ACC112 (cell line): Measurements from ENCODE around the gene FMO5.
"Not testable (repeated sequence)": the region's sequence is repeated elsewhere in the genome, so short reads cannot be mapped to it uniquely, and the experiment has no call there.

Experiments used
- H2AFZ ChIP-seq: fragments of 200-600 bp; sonication (generic); one replicate; pipeline ENCODE4 v1.6.0; 2017; ENCODE audit warnings: antibody characterized with exemption, low read length; ENCODE audit not compliant: unreplicated experiment
- H3K27ac ChIP-seq: fragments of 200-600 bp; sonication (generic); 2 replicates; pipeline ENCODE4 v1.5.1; 2014; ENCODE audit warnings: low read depth, mild to moderate bottlenecking, antibody characterized with exemption, low read length, moderate library complexity
- H3K27me3 ChIP-seq: fragments of 200-600 bp; sonication (generic); 2 replicates; pipeline ENCODE4 v1.6.1; 2014; ENCODE audit warnings: mild to moderate bottlenecking, antibody characterized with exemption, low read length, moderate library complexity, mixed read lengths; ENCODE audit not compliant: insufficient read depth
- H3K36me3 ChIP-seq: fragments of 200-600 bp; sonication (generic); 2 replicates; pipeline ENCODE4 v1.6.1; 2016; ENCODE audit warnings: mild to moderate bottlenecking, antibody characterized with exemption, low read length, moderate library complexity, mixed read lengths; ENCODE audit not compliant: insufficient read depth
- H3K4me1 ChIP-seq: fragments of 200-600 bp; sonication (generic); one replicate; pipeline ENCODE4 v1.6.1; 2016; ENCODE audit warnings: low read length, mixed read lengths; ENCODE audit not compliant: insufficient read depth, unreplicated experiment, control insufficient read depth
- H3K4me3 ChIP-seq: fragments of 200-600 bp; sonication (generic); 2 replicates; pipeline ENCODE4 v1.5.1; 2014; ENCODE audit warnings: mild to moderate bottlenecking, low read depth, low read length
- H3K79me2 ChIP-seq: fragments of 200-600 bp; sonication (generic); one replicate; pipeline ENCODE4 v1.6.0; 2016; ENCODE audit warnings: low read length; ENCODE audit not compliant: control insufficient read depth, unreplicated experiment, insufficient read depth

Gene FMO5

DNA sequence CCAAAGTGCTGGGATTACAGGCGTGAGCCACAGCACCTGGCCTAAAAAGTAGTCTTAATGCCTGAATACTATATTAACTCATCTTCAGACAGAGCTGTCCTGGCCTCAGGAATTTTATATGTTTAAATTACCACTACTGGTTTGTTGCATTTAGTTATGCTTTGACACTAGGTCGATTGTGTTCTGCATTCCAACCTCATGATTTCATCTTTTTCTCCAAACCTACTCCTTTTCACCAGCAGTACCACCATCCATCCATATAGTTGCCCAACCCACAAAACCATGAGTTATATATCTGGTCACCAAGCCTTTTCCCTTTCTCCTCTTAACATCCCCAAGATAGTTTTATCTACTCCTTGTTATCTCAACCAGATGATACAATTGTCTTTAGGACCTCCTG, 22.6 kb downstream of the FMO5 start:
- H3K4me3 ChIP-seq: no peak overlapping the region
- H3K36me3 ChIP-seq: no peaks in the 10 kb centered on the region
- H3K27me3 ChIP-seq: no peaks in the 10 kb centered on the region
- no peaks in the 10 kb centered on the region for H3K79me2 ChIP-seq
- no peak overlapping the region for H3K27ac ChIP-seq
- peaks cover 9% of the 10 kb centered on the region for H3K4me1 ChIP-seq
- no peak overlapping the region for H2AFZ ChIP-seq

DNA sequence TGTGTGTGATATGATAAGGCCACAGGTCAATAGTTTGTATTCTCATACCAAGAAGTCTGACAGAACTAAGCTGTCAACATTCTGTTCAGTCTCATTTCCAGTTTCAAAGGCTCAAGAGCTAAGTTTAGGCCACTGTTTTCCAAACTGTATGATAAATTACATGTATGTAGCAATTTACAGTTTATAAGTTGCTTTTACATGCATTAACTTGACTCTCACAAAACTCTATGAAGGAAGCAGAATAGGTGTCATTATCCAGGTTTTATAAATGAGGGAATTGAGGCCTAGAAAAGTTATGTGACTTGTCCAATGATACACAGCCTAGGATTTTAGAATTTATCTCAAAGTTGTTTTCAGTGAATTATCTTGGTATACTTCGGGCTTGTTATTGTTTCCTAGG, 23.4 kb downstream of the FMO5 start:
- Histone ChIP-seq H3K27ac (peak overlapping the region; percentile 46; the same call in 1 of the 2 replicates), H3K79me2 (no peaks in the 10 kb centered on the region), H2AFZ (no peak overlapping the region), H3K27me3 (no peaks in the 10 kb centered on the region), H3K36me3 (no peaks in the 10 kb centered on the region), H3K4me1 (peaks cover 9% of the 10 kb centered on the region), H3K4me3 (no peak overlapping the region; the same call in 1 of the 2 replicates)

DNA sequence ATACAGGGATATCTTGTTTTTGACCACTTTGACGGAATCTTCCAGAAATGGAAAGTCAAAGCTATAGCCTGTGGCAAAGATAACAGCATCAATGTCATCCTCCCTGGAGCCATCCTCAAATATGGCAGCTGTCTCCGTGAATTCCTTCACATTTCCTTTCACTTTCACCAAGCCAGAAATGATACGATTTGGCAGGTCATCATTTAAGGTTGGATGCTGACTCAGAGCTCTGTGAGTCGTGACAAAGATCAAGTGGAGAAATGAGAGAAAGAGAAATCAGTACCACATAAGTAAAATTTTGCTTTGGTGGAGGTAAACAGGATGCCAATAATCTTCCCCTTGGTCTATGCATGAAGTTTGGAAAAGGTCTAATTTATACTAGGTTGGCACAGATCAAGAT, 23.9 kb downstream of the FMO5 start:
- peak overlapping the region; percentile 96 for H2AFZ ChIP-seq
- H3K4me1 ChIP-seq: peaks cover 9% of the 10 kb centered on the region
- H3K79me2 ChIP-seq: no peaks in the 10 kb centered on the region
- no peaks in the 10 kb centered on the region for H3K36me3 ChIP-seq
- peak overlapping the region; percentile 46; the same call in 1 of the 2 replicates for H3K27ac ChIP-seq
- no peaks in the 10 kb centered on the region for H3K27me3 ChIP-seq
- H3K4me3 ChIP-seq: peak overlapping the region; percentile 70

DNA sequence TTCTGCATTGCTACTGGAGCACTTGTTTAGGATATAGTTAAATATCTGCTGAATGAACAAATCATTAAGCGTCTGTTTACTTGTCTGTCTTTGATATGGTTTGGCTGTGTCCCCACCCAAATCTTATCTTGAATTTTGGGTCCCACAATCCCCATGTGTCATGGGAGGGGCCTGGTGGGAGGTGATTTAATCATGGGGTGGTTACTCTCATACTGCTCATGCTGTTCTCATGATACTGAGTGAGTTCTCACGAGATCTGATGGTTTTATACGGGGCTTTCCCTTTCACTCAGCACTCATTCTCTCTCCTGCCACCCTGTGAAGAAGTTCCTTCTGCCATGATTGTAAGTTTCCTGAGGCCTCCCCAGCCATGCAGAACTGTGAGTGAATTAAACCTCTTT, 27.8 kb downstream of the FMO5 start:
- H3K27ac ChIP-seq, H3K36me3 ChIP-seq, H2AFZ ChIP-seq, H3K27me3 ChIP-seq, H3K4me3 ChIP-seq, H3K79me2 ChIP-seq, H3K4me1 ChIP-seq: not testable (repeated sequence)

DNA sequence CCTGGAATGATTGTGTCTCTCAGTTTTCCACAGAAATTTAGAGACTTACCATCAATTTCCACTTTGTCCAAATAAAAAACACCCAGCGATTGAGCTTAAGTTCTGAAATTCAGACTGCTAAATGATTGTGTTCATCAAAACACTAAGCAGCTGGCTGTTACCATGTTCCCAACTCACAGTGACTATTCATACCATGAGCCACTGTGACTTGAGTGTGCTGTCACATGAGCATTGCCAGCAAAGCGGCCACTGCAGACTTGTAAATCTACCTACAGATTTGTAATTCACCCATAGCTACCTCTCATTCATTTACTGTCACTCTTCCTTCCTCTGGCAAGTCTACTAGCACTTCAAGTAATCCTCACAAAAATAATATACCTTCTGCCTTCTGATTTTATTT, 35.6 kb downstream of the FMO5 start:
- H2AFZ ChIP-seq: no peak overlapping the region
- no peaks in the 10 kb centered on the region for H3K79me2 ChIP-seq
- no peaks in the 10 kb centered on the region for H3K4me1 ChIP-seq
- H3K27ac ChIP-seq: no peak overlapping the region
- H3K4me3 ChIP-seq: no peak overlapping the region
- H3K36me3 ChIP-seq: no peaks in the 10 kb centered on the region
- H3K27me3 ChIP-seq: no peaks in the 10 kb centered on the region

DNA sequence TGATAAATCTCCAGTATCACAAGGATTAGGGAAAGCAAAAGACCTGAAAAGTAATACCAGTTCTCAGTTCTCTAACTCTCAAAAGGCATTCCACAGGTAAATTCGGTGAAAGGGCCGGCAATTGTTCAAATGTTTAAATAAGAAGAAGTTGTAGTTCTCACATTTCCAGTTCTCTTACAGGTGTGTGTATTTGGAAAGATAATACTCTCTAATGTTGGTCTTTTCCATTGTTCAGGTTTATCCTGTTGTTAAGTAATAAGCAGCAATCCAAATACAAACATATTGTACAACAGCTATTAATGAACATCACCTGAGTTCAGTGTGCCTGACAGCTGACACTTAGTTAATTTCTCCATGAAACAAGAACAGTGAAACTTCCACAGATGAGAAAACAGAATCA, 39.7 kb downstream of the FMO5 start:
- peaks cover 5% of the 10 kb centered on the region for H3K4me1 ChIP-seq
- H2AFZ ChIP-seq: no peak overlapping the region
- H3K36me3 ChIP-seq: no peaks in the 10 kb centered on the region
- H3K27me3 ChIP-seq: no peaks in the 10 kb centered on the region
- H3K27ac ChIP-seq: no peak overlapping the region
- H3K4me3 ChIP-seq: no peak overlapping the region
- H3K79me2 ChIP-seq: no peaks in the 10 kb centered on the region

DNA sequence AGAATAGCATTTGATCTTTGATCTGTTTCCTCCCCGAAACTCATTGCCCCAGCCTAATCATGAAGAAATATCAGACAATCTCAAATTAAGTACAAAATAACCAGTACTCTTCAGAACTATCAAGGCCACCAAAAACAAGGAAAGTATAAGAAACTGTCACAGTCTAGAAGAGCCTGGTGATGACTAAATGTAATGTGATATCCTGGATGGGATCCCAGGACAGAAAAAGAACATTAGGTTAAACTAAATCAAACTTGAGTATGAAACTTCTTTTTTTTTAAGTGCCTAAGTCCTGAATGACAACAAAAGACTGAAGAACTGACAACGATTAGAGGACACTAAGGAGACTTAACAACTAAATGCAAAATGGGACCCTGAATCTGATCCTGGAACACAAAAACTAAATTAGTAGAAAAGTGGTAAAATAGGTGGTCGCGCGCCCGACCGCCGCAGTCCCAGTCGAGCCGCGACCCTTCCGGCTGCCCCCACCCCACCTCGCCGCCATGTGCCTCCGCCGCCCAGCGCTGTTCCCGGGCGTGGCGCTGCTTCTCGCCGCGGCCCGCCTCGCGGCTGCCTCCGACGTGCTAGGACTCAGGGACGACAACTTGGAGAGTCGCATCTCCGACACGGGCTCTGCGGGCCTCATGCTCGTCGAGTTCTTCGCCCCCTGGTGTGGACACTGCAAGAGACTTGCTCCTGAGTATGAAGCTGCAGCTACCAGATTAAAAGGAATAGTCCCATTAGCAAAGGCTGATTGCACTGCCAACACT, 47.3 kb downstream of the FMO5 start:
- Histone ChIP-seq H2AFZ (peak overlapping the region; percentile 35), H3K79me2 (peaks cover 18% of the 10 kb centered on the region), H3K4me3 (peak overlapping the region; percentile 60)

DNA sequence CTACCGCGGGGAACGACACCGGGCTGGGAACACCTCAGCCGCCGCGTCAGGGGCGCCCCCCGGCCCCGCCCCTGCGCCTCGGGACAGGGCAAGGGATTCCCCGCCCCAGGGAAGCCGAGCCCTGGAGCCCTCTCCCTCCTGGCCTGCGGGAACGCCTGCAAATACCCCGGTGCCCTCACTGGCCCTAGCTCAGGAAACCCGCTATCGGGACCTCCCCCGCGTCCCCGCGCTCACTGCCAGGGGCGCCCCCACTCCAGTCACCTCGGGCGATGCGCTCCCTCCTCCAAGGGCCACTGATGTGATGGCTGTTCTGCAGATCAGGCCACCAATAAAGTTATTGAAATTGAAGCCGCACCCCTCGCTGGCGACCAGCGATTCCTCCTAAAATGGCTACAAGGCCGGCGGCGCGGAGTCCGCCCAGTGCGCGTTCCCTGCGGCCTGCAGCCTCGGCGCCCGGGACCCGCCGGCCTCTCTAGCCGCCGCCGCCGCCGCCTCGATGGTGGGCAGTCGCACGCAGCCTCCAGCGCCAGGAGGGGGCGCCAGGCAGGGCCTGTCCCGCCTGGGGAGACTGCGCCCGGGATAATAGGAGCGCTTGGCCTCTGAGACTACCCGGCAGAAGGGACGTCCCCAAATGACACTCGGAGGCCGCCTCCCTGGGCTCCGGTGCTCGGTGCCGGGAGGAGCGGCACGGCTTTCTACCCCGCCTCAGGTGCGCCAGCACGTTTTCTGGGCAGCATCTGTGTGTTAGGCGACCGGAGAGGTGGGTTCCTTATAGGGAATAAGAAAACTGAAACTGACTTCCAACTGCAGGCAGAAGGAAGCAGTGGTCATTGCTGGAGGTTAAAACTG, 52.7 kb downstream of the FMO5 start, which contains the start of gene PRKAB2:
Gene PRKAB2, minus strand, starts transcription at position 303 of the 849 bp plus-strand sequence. CDS start 326 bp downstream, outside the sequence.
- Histone ChIP-seq H3K27ac (peak within 1 kb of the TSS; percentile 71), H3K4me3 (peak within 1 kb of the TSS; percentile 90), H3K36me3 (no peaks in the 10 kb centered on the region), H3K27me3 (no peaks in the 10 kb centered on the region), H2AFZ (peak within 1 kb of the TSS; percentile 89), H3K4me1 (peaks cover 60% of the 10 kb centered on the region), H3K79me2 (peaks cover 59% of the 10 kb centered on the region)

More for the DNA sequence above, 47.3 kb downstream of the FMO5 start:
- Histone ChIP-seq H3K27ac (peak overlapping the region; percentile 53), H3K4me1 (peaks cover 34% of the 10 kb centered on the region), H3K27me3 (no peaks in the 10 kb centered on the region), H3K36me3 (no peaks in the 10 kb centered on the region)

DNA sequence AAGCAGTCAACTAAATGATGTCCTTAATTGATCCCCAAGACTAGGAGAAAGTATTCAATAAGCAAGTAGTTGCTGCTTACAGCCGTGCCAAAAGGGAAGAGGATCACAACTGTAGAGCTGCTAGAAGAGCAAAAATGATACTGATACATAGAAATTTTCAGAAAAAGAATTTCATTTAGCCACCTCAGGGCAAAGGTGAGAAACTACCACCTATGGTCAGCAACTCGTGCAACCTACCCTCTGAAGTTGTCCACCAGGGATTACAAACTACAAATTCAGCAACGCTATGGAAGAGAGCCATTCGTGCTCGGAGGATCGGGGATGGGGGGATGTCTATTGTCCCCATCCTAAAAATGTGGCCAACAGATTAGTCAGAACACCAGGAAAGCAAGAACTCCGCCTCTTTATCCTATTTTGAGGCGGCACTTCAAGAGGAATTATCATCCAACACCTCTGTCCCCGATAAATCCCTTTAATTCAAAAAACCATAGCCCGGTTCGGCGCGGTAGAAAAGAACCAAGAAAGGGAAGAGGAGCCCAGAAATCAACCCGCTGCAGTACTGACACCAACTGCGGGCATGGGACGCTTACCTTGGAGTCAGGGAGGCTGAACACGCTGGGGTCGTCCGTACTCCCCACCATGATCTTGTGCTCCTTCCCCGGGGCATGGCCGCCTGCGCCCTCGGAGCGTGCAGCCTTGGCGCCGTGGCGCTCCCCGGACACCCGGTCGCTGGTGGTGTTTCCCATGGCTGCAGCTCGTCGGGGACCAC, 53.6 kb downstream of the FMO5 start:
- Histone ChIP-seq H3K4me1 (peaks cover 59% of the 10 kb centered on the region), H3K4me3 (peak overlapping the region; percentile 90), H3K27ac (peak overlapping the region; percentile 57; the same call in 1 of the 2 replicates), H2AFZ (peak overlapping the region; percentile 89), H3K27me3 (no peaks in the 10 kb centered on the region), H3K36me3 (0 out of 2 replicates have a peak, but pooled peaks cover 1% of the 10 kb centered on the region), H3K79me2 (peaks cover 65% of the 10 kb centered on the region)
